Gastroesophageal sphincter (tissue), 4 donors: ENCODE results near the gene SLC50A1. TPM values are rescaled to one million over a fixed set of nuclear protein-coding genes. Genes with fewer than 3 reads are reported as not detected.

ENCODE experiments used
- ATAC-seq: fragments of 150-250 bp; one replicate; pipeline ENCODE4 v1.9.1; 2016; ENCODE audit warnings: mild to moderate bottlenecking, moderate library complexity
- H3K27ac ChIP-seq, 4 donors: fragments of 200-600 bp; sonication (generic) in 3 of 4; 1 replicate in 3 of 4; 2 replicates in 1 of 4; pipeline ENCODE4 v1.5.1; 2016 to 2019
- H3K27me3 ChIP-seq: fragments of 200-600 bp; sonication (generic); one replicate; pipeline ENCODE4 v1.5.1; 2019
- H3K36me3 ChIP-seq, 2 donors: fragments of 200-600 bp; sonication (generic); one replicate each; pipeline ENCODE4 v1.5.1; 2019; ENCODE audit warnings: control low read depth in 1 of 2
- H3K4me1 ChIP-seq, 3 donors: fragments of 200-600 bp; sonication (generic); 1 replicate in 2 of 3; 2 replicates in 1 of 3; pipeline ENCODE4 v1.5.1; 2016 to 2019; ENCODE audit warnings: control low read depth in 2 of 3
- H3K4me3 ChIP-seq, 2 donors: fragments of 200-600 bp; sonication (generic); one replicate each; pipeline ENCODE4 v1.5.1; 2019; ENCODE audit warnings: mild to moderate bottlenecking in 1 of 2, moderate library complexity in 1 of 2
- H3K9me3 ChIP-seq, 3 donors: fragments of 200-600 bp; sonication (generic); one replicate each; pipeline ENCODE4 v1.5.1; 2017 to 2019; ENCODE audit warnings: control low read depth in 2 of 3
- EP300 ChIP-seq: sonication (generic); formaldehyde crosslinking; IDR thresholded peaks from one replicate; pipeline ENCODE4 v1.6.1; 2017; ENCODE audit warnings: antibody characterized with exemption, mild to moderate bottlenecking
- POLR2A ChIP-seq, 2 donors: fragments of 450-650 bp; IDR thresholded peaks; one replicate each; pipeline ENCODE4 v1.6.1; 2017; ENCODE audit warnings: antibody characterized with exemption in 2 of 2, mild to moderate bottlenecking in 2 of 2, moderate library complexity in 1 of 2
- POLR2AphosphoS5 ChIP-seq: sonication (generic); formaldehyde crosslinking; IDR thresholded peaks from one replicate; pipeline ENCODE4 v1.6.1; 2017; ENCODE audit warnings: antibody characterized with exemption
- whole genome bisulfite sequencing, 2 donors: methylation state at CpG; one replicate each; pipeline ENCODE4 v1.1.5; 2018; ENCODE audit warnings: low coverage in 1 of 2; 5-methylcytosine and 5-hydroxymethylcytosine counted together
- small RNA-seq, 4 donors: library from RNA; depleted of rRNA; stranded (forward); fragments of <200 nt; gene quantifications; one replicate each; pipeline ENCODE3, GENCODE V24; 2016
- total RNA-seq, 4 donors: library from RNA; depleted of rRNA; stranded (reverse); fragments of >200 nt; gene quantifications; one replicate each; pipeline ENCODE4 v1.1.0, GENCODE V29; 2016
- TF ChIP-seq, protein P1 (sequence below), 4 experiments: fragments of 200-600 bp in 2 of 4; fragments of 450-650 bp in 2 of 4; sonication (generic) in 1 of 4; IDR thresholded peaks; one replicate each; pipeline ENCODE4 v1.5.1; 2017 to 2019; ENCODE audit warnings: antibody characterized with exemption in 4 of 4, mild to moderate bottlenecking in 2 of 4, moderate library complexity in 2 of 4

The SLC50A1 gene
- total RNA-seq, 4 donors from 2014 or later, result 12.5 to 16.8 (median 13.9) TPM

DNA sequence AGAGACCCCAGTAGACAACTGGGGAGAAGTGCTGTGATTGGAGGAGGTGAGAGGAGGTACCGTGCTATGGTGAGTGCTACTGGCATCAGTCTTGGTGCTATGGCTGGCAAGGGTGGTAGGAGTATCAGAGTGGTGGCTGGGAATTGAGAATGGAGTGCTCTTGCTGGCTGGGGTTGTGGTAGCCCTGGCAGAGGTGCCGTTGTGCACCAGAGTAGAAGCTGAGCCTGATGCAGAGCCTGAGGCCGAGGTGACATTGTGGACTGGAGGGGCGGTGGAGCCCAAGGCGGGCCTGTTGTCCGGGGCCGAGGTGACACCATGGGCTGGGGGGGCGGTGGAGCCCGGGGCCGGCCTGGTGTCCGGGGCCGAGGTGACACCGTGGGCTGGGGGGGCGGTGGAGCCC lies 52.6 kb downstream of the SLC50A1 start:
- Histone ChIP-seq H3K36me3 (no peaks in the 10 kb centered on the region), H3K4me1 (peaks cover 0 to 20% (median 8%) of the 10 kb centered on the region in 3 donors), H3K27me3 (no peaks in the 10 kb centered on the region), H3K9me3 (no peaks in the 10 kb centered on the region), H3K4me3 (no peak overlapping the region), H3K27ac (no peak overlapping the region)
- ATAC-seq, result no peak
- TF ChIP-seq, protein P1, sequence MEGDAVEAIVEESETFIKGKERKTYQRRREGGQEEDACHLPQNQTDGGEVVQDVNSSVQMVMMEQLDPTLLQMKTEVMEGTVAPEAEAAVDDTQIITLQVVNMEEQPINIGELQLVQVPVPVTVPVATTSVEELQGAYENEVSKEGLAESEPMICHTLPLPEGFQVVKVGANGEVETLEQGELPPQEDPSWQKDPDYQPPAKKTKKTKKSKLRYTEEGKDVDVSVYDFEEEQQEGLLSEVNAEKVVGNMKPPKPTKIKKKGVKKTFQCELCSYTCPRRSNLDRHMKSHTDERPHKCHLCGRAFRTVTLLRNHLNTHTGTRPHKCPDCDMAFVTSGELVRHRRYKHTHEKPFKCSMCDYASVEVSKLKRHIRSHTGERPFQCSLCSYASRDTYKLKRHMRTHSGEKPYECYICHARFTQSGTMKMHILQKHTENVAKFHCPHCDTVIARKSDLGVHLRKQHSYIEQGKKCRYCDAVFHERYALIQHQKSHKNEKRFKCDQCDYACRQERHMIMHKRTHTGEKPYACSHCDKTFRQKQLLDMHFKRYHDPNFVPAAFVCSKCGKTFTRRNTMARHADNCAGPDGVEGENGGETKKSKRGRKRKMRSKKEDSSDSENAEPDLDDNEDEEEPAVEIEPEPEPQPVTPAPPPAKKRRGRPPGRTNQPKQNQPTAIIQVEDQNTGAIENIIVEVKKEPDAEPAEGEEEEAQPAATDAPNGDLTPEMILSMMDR (IDR thresholded peaks at IDR 0.05), result no peak
- no peak for TF ChIP-seq EP300
- TF ChIP-seq POLR2AphosphoS5, result no peak
- no peak for TF ChIP-seq POLR2A (IDR thresholded peaks at IDR 0.05)
- 100% methylated on average over 1 of the region's 14 CpGs; no CpG with 5 or more reads in 1 of the 2 donors for WGBS, 2 donors

Small RNA genes within 50 kb of the gene (small RNA-seq; reads per million reads assigned to genes)
- gene HMGN2P18, result 0 reads per million in 4 donors
- 0 reads per million in 4 donors for gene RF00019

Other genes with a start within 250 kb of the SLC50A1 start
- gene PMVK, start 199.1 kb upstream of the SLC50A1 start, total RNA-seq, result 10 to 100 TPM; 15.8 to 21.3 (median 18.2) TPM
- 100 to 1,000 TPM; 205 to 371 (median 283) TPM for gene PBXIP1, start 179.8 kb upstream of the SLC50A1 start, total RNA-seq
- gene PYGO2, start 174.1 kb upstream of the SLC50A1 start, total RNA-seq, result 10 to 100 TPM; 19.1 to 40.1 (median 25.7) TPM
- 100 to 1,000 TPM in 1 of 4 donors, 10 to 100 TPM in 3; 69.1 to 104 (median 90.2) TPM for gene SHC1, start 165.1 kb upstream of the SLC50A1 start, total RNA-seq
- gene CKS1B, start 161.2 kb upstream of the SLC50A1 start, total RNA-seq, result 10 to 100 TPM in 3 of 4 donors, 1 to 10 TPM in 1; 7.5 to 24.2 (median 17.6) TPM
- 10 to 100 TPM; 12.8 to 23.5 (median 20.7) TPM for gene FLAD1, start 152.5 kb upstream of the SLC50A1 start, total RNA-seq
- not detected for gene LENEP, start 142.3 kb upstream of the SLC50A1 start, total RNA-seq
- gene ZBTB7B, start 133.1 kb upstream of the SLC50A1 start, total RNA-seq, result 10 to 100 TPM; 45.5 to 63.4 (median 49.5) TPM
- under 1 TPM in 2 of 4 donors, not detected in 2; 0.35 to 0.54 TPM for gene DCST2, start 102.1 kb upstream of the SLC50A1 start, total RNA-seq
- gene DCST1, start 102.0 kb upstream of the SLC50A1 start, total RNA-seq, result not detected
- gene ADAM15, start 84.5 kb upstream of the SLC50A1 start, total RNA-seq, result 100 to 1,000 TPM in 2 of 4 donors, 10 to 100 TPM in 2; 65.4 to 115 (median 100.0) TPM
- gene EFNA4, start 72.1 kb upstream of the SLC50A1 start, total RNA-seq, result 1 to 10 TPM in 3 of 4 donors, under 1 TPM in 1; 0.81 to 5.8 (median 2.3) TPM
- under 1 TPM in 2 of 4 donors, not detected in 2; 0.27 to 0.77 TPM for gene EFNA3, start 57.0 kb upstream of the SLC50A1 start, total RNA-seq
- 10 to 100 TPM; 13.1 to 25.8 (median 16.1) TPM for gene EFNA1, start 8.0 kb upstream of the SLC50A1 start, total RNA-seq
- 100 to 1,000 TPM in 2 of 4 donors, 10 to 100 TPM in 2; 57.9 to 128 (median 87.7) TPM for gene DPM3, start 4.7 kb downstream of the SLC50A1 start, total RNA-seq
- 100 to 1,000 TPM in 1 of 4 donors, 10 to 100 TPM in 3; 80.8 to 144 (median 92.3) TPM for gene KRTCAP2, start 37.5 kb downstream of the SLC50A1 start, total RNA-seq
- 1 to 10 TPM in 1 of 4 donors, under 1 TPM in 2, not detected in 1; 0.35 to 1.9 (median 0.40) TPM for gene TRIM46, start 38.0 kb downstream of the SLC50A1 start, total RNA-seq
- 10 to 100 TPM; 17.9 to 25.6 (median 20.1) TPM for gene THBS3, start 72.0 kb downstream of the SLC50A1 start, total RNA-seq
- 10 to 100 TPM; 28.3 to 36.0 (median 32.6) TPM for gene MTX1, start 72.8 kb downstream of the SLC50A1 start, total RNA-seq
- gene ENTREP3, start 119.6 kb downstream of the SLC50A1 start, total RNA-seq, result 10 to 100 TPM; 11.4 to 35.3 (median 22.1) TPM
- gene SCAMP3, start 126.5 kb downstream of the SLC50A1 start, total RNA-seq, result 10 to 100 TPM; 28.1 to 44.4 (median 36.8) TPM
- gene CLK2, start 137.7 kb downstream of the SLC50A1 start, total RNA-seq, result 10 to 100 TPM; 14.4 to 51.4 (median 32.9) TPM
- 1 to 10 TPM in 3 of 4 donors, under 1 TPM in 1; 0.47 to 2.2 (median 1.6) TPM for gene HCN3, start 141.6 kb downstream of the SLC50A1 start, total RNA-seq
- not detected for gene PKLR, start 165.6 kb downstream of the SLC50A1 start, total RNA-seq
- 100 to 1,000 TPM in 1 of 4 donors, 10 to 100 TPM in 3; 71.2 to 125 (median 81.0) TPM for gene FDPS, start 173.0 kb downstream of the SLC50A1 start, total RNA-seq
- 10 to 100 TPM; 10.8 to 34.2 (median 24.4) TPM for gene RUSC1, start 185.0 kb downstream of the SLC50A1 start, total RNA-seq